HG03469 (cell line): ENCODE measurements around the gene SLC12A8.
A peak's percentile ranks its signal among the peaks of the same experiment; 100 is the strongest.

Source experiments
- ATAC-seq: cut with Tn5 transposase; IDR thresholded peaks from one replicate; pipeline ENCODE4 v1.9.1; 2021; ENCODE audit warnings: mild to moderate bottlenecking, moderate library complexity, moderate number of reproducible peaks; ENCODE audit not compliant: unreplicated experiment

SLC12A8 gene

GRCh38 chr3:125140818-125141595 is 71.5 kb downstream of the SLC12A8 start:
- no peak for ATAC-seq

- no peak for ATAC-seq
These were observed 72.3 kb downstream of the SLC12A8 start for GRCh38 chr3:125140011-125140817.

DNA sequence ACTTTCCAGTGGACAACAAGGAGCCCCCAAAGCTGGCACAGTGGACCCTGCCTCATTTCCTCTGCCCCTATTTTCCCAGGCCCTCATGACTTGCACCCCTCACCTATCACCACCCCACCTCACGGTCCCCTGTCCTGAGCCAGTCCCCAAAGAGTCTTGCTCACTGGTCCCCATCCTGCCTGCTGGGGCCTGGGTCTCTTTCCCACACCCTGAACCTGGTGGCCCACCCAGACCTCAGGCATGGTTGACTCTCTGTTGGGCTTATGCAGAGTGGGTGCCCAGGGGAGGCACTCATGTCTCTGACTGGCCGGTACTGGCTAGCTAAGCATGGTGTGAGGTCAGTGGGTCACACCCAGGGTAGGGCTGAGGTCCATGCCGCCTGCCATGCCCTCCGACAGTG is 73.2 kb downstream of the SLC12A8 start:
- no peak for ATAC-seq

GRCh38 chr3:125137358-125138033 is 75.1 kb downstream of the SLC12A8 start:
- ATAC-seq, result no peak

DNA sequence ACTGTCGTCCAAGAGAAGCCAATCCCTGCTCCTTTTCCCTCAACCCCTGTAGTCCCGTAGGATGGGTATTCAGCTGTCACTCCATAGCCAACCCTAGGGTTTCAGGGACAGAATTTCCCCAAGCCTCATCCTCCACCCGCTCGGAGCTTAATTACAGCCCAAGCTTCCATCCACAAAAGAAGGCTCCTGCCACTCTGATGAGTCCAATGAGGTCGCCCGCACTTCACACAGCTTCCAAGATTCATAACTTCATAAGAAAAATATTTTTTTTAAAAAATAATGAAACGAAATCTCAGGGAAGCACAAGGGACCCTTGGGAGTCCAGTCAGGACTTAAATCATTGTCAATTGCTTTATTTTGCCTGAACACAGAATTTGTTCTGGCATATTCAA is 75.6 kb downstream of the SLC12A8 start:
- ATAC-seq, result no peak

GRCh38 chr3:125136515-125136914 is 76.0 kb downstream of the SLC12A8 start:
- ATAC-seq, result no peak

GRCh38 chr3:125134952-125135351 is 77.6 kb downstream of the SLC12A8 start:
- no peak for ATAC-seq

- ATAC-seq, result no peak
These were observed 79.7 kb downstream of the SLC12A8 start for GRCh38 chr3:125132815-125133214.

DNA sequence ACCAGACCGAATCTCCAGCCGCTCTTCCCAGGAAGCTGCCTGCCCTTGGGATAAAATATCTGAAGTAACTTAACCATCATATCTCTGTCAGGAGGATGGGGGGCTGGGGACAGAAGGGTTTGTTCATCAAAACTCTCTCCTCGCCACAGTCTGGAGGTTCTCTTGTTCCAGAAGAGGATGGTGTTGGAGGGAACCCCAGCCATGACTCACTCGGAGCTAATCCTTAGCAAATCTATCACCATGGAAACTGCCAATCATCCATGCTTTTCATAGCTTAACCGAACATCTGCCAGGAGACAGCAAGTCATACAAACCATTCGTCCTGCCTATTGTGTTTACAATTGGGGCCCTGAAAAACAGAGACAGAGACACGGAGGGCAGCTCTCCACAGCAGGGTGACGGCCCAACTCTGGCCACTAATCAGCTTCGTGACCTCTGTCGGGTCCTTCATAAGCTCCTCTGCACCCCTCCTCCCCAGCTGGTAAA is 83.0 kb downstream of the SLC12A8 start:
- no peak for ATAC-seq

DNA sequence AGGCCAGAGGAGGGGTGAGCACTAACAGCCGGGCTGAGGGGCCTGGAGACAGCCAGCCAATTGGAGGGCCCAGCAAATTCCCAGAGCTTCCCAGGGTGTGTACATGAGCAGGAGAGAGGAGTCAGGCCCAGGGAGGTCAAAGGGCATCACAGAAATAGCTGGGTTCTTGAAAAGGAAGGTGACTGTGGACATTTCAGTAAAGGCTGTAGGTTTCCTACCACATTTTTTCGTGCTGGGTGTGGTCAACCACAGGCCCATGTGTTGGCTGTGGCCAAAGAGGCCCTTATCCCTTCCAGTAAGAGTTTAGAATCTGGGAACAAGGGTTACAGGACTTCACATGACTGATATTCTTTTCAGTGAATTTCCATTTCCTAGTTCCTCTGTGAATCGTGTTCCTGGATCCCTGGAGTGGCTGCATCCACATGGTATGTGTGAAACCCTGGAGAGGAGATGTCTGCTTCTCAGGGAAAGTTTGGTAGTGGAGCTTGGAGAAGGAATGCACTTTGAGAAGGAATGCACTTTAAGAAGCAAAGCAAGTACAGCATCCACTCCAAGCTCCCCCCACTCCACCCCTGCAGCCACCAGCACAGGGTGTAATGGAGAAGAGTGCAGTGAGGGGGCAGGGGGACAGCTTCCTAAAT is 83.6 kb downstream of the SLC12A8 start:
- ATAC-seq, result no peak

DNA sequence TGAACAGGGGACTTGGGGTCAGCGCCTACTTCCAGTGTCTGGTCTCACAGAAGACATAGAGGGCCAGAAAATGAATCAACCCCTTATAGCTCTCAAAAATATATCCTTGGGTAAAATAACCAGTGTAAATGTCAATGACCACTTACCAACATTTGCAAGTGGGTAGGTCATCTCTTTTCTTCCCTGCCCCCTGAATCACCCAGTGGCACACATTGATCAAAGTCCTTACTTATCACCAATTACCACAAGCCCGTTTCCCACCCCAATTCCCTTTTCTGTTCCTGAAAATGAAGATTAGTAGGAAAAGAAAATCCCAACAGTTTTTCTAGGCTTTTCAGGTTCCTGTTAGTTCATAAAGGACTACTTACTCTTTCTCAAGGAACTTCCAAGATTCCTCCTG is 86.2 kb downstream of the SLC12A8 start:
- no peak for ATAC-seq

- ATAC-seq, result no peak
These were observed 86.7 kb downstream of the SLC12A8 start for GRCh38 chr3:125125821-125126245.

DNA sequence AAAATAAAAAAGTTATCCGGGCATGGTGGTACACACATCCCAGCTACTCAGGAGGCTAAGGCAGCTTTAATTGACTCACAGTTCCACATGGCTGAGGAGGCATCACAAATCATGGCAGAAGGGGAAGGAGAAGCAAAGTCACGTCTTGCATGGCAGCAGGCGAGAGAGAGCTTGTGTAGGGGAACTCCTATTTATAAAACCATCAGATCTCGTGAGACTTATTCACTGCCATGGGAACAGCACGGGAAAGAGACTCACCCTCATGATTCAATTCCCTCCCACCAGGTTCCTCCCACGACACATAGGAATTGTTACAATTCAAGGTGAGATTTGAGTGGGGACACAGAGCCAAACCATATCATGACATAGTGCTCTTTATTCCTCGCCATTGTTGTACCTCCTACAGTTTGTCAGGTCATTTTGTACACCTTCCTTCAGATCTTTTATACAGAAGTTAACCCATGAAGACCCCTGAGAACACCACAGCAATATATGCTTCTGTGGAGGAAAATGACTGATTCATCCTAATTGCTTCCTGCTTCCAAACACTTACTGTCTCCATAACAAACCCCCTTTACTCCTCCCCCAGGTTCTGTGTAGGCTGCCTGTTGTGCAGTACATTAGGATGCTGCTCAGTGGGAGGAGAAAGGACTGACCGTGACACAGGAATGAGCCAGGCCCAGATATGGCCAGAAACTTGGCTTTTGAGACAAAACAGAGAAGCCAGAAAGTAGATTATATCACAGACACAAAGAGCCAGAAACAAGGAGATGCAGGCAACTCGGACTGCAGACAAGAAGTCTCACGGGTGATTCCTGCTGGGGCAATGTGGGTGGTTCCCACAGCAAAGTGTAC is 88.9 kb downstream of the SLC12A8 start:
- no peak for ATAC-seq

DNA sequence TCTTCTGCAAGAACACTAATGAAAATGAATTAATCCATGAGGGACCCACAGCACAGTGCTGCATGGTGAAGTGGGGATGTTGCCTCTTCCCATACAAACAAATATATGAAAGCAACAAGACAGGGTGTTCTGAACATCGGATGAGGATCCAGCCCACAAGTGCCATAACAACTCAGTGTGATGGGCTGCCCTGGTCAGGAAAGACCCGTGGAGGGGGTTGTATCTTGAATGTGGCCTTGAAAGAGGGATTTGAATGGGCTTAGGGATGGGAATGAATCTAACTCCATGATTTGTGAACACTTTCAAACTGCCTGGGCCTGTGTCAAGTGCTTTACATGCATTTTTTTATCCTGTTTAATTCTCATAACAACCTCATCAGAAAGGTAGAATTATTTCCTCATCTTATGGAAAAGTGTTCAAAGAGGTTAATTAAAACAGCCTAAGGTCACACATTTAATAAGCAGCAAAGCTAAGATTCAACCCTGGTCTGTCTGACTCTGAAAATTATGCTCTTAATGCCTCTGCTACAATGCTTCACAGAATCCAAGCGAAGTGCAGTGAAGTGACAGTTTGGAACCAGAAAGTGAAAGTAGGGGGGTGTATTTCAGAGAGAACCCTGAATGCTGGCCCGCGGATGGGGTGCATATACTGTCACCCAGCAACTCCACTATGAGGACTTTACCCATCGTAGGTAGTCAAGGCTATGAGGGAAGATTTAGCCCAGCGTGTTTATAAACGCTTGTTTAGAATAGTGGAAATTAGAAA is 91.1 kb downstream of the SLC12A8 start:
- peak; percentile 36 for ATAC-seq

GRCh38 chr3:125120379-125121122 is 92.0 kb downstream of the SLC12A8 start:
- no peak for ATAC-seq

- ATAC-seq, result peak; percentile 54
These were observed 92.7 kb downstream of the SLC12A8 start for GRCh38 chr3:125119752-125120378.

- no peak for ATAC-seq
These were observed 93.9 kb downstream of the SLC12A8 start for GRCh38 chr3:125118600-125118999.

GRCh38 chr3:125117631-125118191 is 94.8 kb downstream of the SLC12A8 start:
- ATAC-seq, result no peak
